ENCODE data around the gene LGALS3BP.

DNA sequence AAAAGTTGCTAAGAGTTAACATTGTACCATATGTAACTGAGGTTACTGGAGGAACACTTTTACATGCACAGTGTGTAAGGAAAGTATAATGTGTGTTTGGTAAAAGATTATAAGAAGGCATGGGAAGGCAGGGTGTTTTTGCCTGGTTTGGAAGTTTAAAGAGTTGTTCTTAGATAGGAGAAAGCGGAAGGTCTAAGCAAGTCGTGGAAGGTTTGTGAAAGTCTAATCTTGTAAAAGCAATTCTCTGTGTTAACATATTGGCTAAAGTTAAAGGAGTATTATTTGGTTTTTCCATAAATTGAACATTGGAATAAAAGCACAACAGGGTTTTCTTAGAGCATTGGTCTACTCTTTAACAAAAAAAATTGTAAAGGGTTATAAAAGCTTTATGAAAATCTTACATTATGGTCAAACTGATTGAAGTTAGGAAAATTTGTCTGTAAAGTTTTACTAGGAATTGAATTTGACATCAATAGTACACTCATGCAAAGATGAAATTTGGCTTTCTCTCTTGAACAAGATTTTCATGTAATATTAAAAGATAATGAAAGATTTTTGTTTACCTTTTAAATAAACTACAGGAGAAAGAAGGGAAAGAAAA, 34.5 kb upstream of the LGALS3BP start:
- no peak for TF ChIP-seq POLR2A (IDR thresholded peaks at IDR 0.05)
- TF ChIP-seq, protein P1, sequence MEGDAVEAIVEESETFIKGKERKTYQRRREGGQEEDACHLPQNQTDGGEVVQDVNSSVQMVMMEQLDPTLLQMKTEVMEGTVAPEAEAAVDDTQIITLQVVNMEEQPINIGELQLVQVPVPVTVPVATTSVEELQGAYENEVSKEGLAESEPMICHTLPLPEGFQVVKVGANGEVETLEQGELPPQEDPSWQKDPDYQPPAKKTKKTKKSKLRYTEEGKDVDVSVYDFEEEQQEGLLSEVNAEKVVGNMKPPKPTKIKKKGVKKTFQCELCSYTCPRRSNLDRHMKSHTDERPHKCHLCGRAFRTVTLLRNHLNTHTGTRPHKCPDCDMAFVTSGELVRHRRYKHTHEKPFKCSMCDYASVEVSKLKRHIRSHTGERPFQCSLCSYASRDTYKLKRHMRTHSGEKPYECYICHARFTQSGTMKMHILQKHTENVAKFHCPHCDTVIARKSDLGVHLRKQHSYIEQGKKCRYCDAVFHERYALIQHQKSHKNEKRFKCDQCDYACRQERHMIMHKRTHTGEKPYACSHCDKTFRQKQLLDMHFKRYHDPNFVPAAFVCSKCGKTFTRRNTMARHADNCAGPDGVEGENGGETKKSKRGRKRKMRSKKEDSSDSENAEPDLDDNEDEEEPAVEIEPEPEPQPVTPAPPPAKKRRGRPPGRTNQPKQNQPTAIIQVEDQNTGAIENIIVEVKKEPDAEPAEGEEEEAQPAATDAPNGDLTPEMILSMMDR (IDR thresholded peaks at IDR 0.05) = no peak

All from esophagus squamous epithelium (tissue), 4 donors.